HEK293T (cell line): ENCODE data around the gene PDE6B.
"Not testable (repeated sequence)": the region's sequence is repeated elsewhere in the genome, so short reads cannot be mapped to it uniquely, and the experiment has no call there.

Experiments
- CTCF ChIA-PET: fragments of 350-600 bp; formaldehyde crosslinking; extraction: SDS; loops from one replicate; lab custom pipeline; 2021; ENCODE audit warnings: antibody characterized with exemption, inconsistent platforms; lab: Yijun Ruan, JAX
- POLR2A ChIA-PET: fragments of 350-600 bp; formaldehyde crosslinking; extraction: SDS; loops from one replicate; lab custom pipeline; 2020; ENCODE audit warnings: antibody characterized with exemption, inconsistent platforms; lab: Yijun Ruan, JAX
- DNase-seq: peaks from one replicate; pipeline ENCODE4 v3.0.0; 2012; ENCODE audit warnings: mixed read lengths; ENCODE audit errors: extremely low spot score
- ARNT ChIP-seq: fragments of 450-650 bp; IDR thresholded peaks from 2 replicates; pipeline ENCODE4 v1.6.1; 2017; ENCODE audit warnings: mild to moderate bottlenecking
- BHLHE40 ChIP-seq: fragments of 450-650 bp; IDR thresholded peaks from 2 replicates; pipeline ENCODE4 v1.6.1; 2016; ENCODE audit warnings: mild to moderate bottlenecking, moderate library complexity, borderline replicate concordance
- CTBP1 ChIP-seq: fragments of 450-650 bp; IDR thresholded peaks from 2 replicates; pipeline ENCODE4 v1.6.1; 2016; ENCODE audit warnings: borderline replicate concordance
- ELF4 ChIP-seq: fragments of 450-650 bp; IDR thresholded peaks from 2 replicates; pipeline ENCODE4 v1.6.1; 2017; ENCODE audit warnings: antibody characterized with exemption
- FOXA1 ChIP-seq: fragments of 450-650 bp; IDR thresholded peaks from 2 replicates; pipeline ENCODE4 v1.6.1; 2016; ENCODE audit warnings: mild to moderate bottlenecking
- FOXK2 ChIP-seq: fragments of 450-650 bp; IDR thresholded peaks from 2 replicates; pipeline ENCODE4 v1.6.1; 2016; ENCODE audit warnings: mild to moderate bottlenecking
- FOXM1 ChIP-seq: fragments of 450-650 bp; IDR thresholded peaks from 2 replicates; pipeline ENCODE4 v1.6.1; 2017; ENCODE audit warnings: mild to moderate bottlenecking, borderline replicate concordance
- HDGF ChIP-seq: fragments of 450-650 bp; IDR thresholded peaks from 2 replicates; pipeline ENCODE4 v1.6.1; 2017; ENCODE audit warnings: antibody characterized with exemption, borderline replicate concordance
- L3MBTL2 ChIP-seq: fragments of 450-650 bp; conservative IDR thresholded peaks from 2 replicates; pipeline ENCODE4 v1.6.1; 2016; ENCODE audit warnings: mild to moderate bottlenecking
- LEF1 ChIP-seq: fragments of 450-650 bp; IDR thresholded peaks from 2 replicates; pipeline ENCODE4 v1.6.1; 2017; ENCODE audit warnings: mild to moderate bottlenecking, borderline replicate concordance
- NFRKB ChIP-seq: fragments of 450-650 bp; IDR thresholded peaks from 2 replicates; pipeline ENCODE4 v1.6.1; 2016; ENCODE audit warnings: mild to moderate bottlenecking, moderate library complexity
- SP1 ChIP-seq: fragments of 450-650 bp; IDR thresholded peaks from 2 replicates; pipeline ENCODE4 v1.6.1; 2017
- SUZ12 ChIP-seq: fragments of 450-650 bp; IDR thresholded peaks from 2 replicates; pipeline ENCODE4 v1.6.1; 2016; ENCODE audit warnings: mild to moderate bottlenecking
- TARDBP ChIP-seq: fragments of 450-650 bp; IDR thresholded peaks from 2 replicates; pipeline ENCODE4 v1.6.1; 2016
- ZNF384 ChIP-seq: fragments of 450-650 bp; IDR thresholded peaks from 2 replicates; pipeline ENCODE4 v1.6.1; 2016
- TF ChIP-seq, protein P1 (sequence below): fragments of 450-650 bp; IDR thresholded peaks from 2 replicates; pipeline ENCODE4 v1.6.1; 2016

The PDE6B gene

GRCh38 chr4:687971-688853 is 62.8 kb downstream of the PDE6B start:
- CTCF ChIA-PET = no interaction called here
- POLR2A ChIA-PET = interaction anchor here (1.3 kb wide), 1 partner anchor 13 kb away, joined by 4 read pairs; no protein-coding TSS in a partner anchor
- no peak for TF ChIP-seq BHLHE40
- no peak for DNase-seq

GRCh38 chr4:688854-689681 is 63.7 kb downstream of the PDE6B start, which contains the start of gene SLC49A3:
SLC49A3 (minus strand) TSS chr4:689151; CDS start chr4:689127, 24 bp downstream.
- ChIA-PET POLR2A (no interaction called here), CTCF (no interaction called here)
- no peak for DNase-seq
- TF ChIP-seq ARNT (no peak), L3MBTL2 (no peak), NFRKB (no peak), LEF1 (no peak), FOXK2 (no peak), BHLHE40 (no peak), SUZ12 (no peak), HDGF (no peak), FOXA1 (no peak), FOXM1 (no peak)
- TF ChIP-seq, protein P1, sequence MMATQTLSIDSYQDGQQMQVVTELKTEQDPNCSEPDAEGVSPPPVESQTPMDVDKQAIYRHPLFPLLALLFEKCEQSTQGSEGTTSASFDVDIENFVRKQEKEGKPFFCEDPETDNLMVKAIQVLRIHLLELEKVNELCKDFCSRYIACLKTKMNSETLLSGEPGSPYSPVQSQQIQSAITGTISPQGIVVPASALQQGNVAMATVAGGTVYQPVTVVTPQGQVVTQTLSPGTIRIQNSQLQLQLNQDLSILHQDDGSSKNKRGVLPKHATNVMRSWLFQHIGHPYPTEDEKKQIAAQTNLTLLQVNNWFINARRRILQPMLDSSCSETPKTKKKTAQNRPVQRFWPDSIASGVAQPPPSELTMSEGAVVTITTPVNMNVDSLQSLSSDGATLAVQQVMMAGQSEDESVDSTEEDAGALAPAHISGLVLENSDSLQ = no peak

GRCh38 chr4:689723-690122 is 64.3 kb downstream of the PDE6B start:
- POLR2A ChIA-PET = no interaction called here
- CTCF ChIA-PET = no interaction called here
- DNase-seq = no peak
- TF ChIP-seq TARDBP = no peak
- TF ChIP-seq CTBP1 = no peak
- TF ChIP-seq SP1 = no peak
- TF ChIP-seq, protein P1 = no peak
- TF ChIP-seq ZNF384 = no peak
- TF ChIP-seq BHLHE40 = no peak
- no peak for TF ChIP-seq FOXA1
- no peak for TF ChIP-seq LEF1
- TF ChIP-seq HDGF = no peak
- no peak for TF ChIP-seq NFRKB
- no peak for TF ChIP-seq FOXM1
- TF ChIP-seq ARNT = no peak
- no peak for TF ChIP-seq SUZ12
- TF ChIP-seq ELF4 = no peak

GRCh38 chr4:692771-693554 is 67.6 kb downstream of the PDE6B start:
- CTCF ChIA-PET = interaction anchor here (1.3 kb wide), 1 partner anchor 9 kb away, joined by 10 read pairs; no protein-coding TSS in a partner anchor
- POLR2A ChIA-PET = no interaction called here
- DNase-seq = no peak
- TF ChIP-seq SUZ12 (no peak), HDGF (no peak), FOXM1 (no peak), ZNF384 (no peak), TARDBP (no peak), FOXA1 (no peak), NFRKB (no peak), CTBP1 (no peak), ARNT (no peak), LEF1 (no peak), L3MBTL2 (no peak), SP1 (no peak), ELF4 (no peak), BHLHE40 (no peak), FOXK2 (no peak)
- TF ChIP-seq, protein P1 = no peak

GRCh38 chr4:694341-694940 is 69.1 kb downstream of the PDE6B start:
- POLR2A ChIA-PET, DNase-seq: not testable (repeated sequence)
- CTCF ChIA-PET = interaction anchor here (1.1 kb wide), 1 partner anchor 11 kb away, joined by 3 read pairs; no protein-coding TSS in a partner anchor
